A673 (cell line): ENCODE results near the gene RIMS1.

Experiments
- EZH2 ChIP-seq: fragments of 200-600 bp; sonication (generic); IDR thresholded peaks from 2 replicates; pipeline ENCODE4 v1.6.1; 2017; ENCODE audit warnings: borderline replicate concordance, low read depth, mild to moderate bottlenecking, mixed read lengths, antibody characterized with exemption, low read length; ENCODE audit not compliant: poor library complexity, severe bottlenecking
- TF ChIP-seq, protein P1 (sequence below): fragments of 300-800, 200-600 bp; sonication (generic); conservative IDR thresholded peaks from 2 replicates; pipeline ENCODE4 v1.5.1; 2017; ENCODE audit warnings: low read depth, mild to moderate bottlenecking, antibody characterized with exemption, low read length, moderate library complexity, mixed read lengths

DNA sequence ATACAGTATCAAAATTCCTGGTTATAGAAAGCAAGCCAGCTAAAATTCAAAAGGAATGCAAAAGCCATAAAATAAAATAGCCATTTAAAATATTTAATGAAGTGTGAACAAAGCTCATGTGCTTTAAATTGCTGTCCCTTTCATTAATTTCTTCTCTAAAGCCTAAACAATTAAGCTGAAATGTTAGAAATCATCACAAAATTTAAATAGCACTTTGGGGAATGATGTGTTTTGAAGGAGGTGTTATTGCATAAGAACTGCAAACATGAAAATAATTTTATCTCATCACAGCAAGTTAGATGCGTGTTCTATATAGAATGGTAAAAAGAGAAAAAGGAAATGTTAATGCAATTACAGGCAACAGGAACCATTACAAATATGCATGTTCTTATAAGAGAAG is 111.0 kb downstream of the RIMS1 start:
- TF ChIP-seq, protein P1, sequence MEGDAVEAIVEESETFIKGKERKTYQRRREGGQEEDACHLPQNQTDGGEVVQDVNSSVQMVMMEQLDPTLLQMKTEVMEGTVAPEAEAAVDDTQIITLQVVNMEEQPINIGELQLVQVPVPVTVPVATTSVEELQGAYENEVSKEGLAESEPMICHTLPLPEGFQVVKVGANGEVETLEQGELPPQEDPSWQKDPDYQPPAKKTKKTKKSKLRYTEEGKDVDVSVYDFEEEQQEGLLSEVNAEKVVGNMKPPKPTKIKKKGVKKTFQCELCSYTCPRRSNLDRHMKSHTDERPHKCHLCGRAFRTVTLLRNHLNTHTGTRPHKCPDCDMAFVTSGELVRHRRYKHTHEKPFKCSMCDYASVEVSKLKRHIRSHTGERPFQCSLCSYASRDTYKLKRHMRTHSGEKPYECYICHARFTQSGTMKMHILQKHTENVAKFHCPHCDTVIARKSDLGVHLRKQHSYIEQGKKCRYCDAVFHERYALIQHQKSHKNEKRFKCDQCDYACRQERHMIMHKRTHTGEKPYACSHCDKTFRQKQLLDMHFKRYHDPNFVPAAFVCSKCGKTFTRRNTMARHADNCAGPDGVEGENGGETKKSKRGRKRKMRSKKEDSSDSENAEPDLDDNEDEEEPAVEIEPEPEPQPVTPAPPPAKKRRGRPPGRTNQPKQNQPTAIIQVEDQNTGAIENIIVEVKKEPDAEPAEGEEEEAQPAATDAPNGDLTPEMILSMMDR = no peak
- no peak for TF ChIP-seq EZH2
